Activated effector memory CD4-positive, alpha-beta T cell treated with anti-CD3 and anti-CD28 coated beads, Interleukin-2, amount 50 U/mL, for 16 hours (primary cell): ENCODE measurements around the gene NTMT2.
"Not testable (repeated sequence)": the region's sequence is repeated elsewhere in the genome, so short reads cannot be mapped to it uniquely, and the experiment has no call there.

ENCODE experiments used
- DNase-seq: peaks from one replicate; pipeline ENCODE4 v3.0.0-alpha.2; 2020

Gene NTMT2

DNA sequence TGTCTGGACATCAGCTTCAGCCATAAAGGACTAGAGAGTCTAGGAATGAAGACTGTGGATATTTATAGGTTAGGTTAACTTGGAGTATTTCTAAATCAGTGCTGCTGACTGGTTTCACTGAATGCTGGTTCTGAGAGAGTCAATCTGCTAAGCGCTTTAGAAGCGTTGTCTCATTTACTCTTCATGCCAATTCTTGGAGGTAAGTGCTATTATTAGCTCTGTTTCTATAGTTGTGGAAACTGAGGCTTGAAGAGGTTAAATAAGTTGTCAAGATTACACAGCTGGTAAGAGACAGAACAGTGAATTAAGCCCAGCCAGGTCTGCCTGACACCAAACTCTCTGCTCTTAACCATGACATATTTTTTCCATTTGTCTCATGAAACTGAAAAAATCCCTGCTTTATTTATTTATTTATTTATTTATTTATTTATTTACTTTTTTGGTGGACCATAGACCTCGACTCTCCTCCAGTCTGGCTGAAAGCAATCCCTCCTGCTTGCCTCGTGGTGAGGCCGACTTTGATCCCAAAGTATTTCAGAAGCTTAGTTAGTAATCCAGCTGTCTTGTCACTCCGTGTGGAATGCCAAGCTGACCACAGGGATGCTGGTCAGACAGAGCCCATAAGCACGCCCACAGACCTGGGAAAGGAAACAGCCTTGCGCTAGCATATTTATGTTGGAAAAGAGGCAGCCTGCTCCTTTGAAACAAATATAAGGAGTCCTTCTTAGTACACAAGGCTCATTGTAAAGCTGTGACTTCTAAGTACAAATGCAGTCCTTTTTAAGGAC is 16.9 kb downstream of the NTMT2 start:
- no peak for DNase-seq

DNA sequence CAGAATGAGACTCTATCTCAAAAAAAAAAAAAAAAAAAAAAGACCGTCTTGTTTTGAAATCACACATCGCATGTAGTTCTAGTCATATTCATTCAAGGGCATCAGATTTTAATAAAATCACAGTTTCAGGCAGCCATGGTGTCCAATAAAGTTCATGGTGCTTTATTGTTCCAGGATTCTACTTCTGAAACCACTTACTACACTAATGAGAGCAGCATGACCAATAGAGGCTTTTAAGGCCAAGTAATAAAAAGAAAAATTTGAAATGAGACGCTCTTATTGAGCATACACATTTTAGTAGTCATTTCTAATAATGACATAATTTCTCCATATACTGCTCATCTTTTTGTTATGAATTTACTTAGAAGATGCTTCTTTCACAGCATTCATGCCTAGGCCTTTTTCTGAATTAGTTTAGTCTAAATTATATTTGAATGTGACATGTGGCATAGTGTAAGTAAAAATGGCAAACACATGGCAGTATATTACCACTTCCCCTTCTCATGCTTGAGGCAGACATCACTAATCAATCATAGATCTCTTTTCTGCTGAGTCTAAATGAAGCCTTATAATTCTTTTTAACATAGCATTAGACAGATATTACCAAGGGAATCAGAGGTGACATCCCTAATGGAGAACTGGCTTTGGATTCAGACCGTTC is 18.5 kb downstream of the NTMT2 start:
- no peak for DNase-seq

DNA sequence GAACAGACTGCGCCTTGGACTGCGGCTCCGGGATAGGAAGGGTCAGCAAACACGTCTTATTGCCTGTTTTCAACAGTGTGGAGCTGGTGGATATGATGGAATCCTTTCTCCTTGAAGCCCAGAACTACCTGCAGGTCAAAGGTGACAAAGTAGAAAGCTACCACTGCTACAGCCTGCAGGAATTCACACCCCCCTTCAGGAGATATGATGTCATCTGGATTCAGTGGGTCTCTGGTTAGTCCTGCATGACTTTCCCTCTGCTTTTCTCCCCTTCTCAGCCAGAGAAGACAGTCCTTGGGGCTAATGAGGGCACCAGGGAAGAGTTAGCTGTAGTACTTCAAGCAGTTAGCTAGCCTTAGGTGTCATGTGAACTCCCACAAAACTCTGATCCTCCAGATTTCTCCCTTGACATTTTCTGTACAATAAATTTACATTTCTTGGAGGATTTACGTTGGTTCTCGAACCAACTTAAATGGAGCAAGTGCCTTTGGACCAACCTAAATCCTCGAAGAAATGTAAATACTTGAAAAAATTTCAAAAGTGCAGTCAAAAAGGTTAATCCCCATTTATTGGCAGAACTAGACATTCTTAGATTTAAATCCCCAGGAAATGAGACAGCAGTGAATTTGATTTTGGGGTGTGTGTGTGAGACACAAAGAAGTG is 20.9 kb downstream of the NTMT2 start:
- no peak for DNase-seq

DNA sequence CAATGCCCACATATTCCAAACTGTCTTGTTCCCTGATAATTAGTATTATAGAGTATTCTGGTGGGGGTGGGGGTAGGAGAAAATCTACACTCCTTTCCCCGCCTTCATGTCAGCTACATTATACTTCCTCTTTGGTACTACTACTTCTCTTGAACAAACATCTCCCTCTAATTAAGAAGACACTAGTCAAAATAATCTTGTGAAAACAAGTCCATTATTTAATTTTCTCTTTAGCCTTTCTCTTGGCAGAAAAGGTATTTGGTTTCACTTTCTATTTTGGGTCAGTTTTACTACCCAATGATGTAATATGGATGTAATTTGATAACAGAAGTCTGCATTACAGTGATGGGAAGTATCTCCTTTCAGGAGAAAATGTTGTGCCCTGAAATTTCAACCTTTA is 22.5 kb downstream of the NTMT2 start:
- no peak for DNase-seq

DNA sequence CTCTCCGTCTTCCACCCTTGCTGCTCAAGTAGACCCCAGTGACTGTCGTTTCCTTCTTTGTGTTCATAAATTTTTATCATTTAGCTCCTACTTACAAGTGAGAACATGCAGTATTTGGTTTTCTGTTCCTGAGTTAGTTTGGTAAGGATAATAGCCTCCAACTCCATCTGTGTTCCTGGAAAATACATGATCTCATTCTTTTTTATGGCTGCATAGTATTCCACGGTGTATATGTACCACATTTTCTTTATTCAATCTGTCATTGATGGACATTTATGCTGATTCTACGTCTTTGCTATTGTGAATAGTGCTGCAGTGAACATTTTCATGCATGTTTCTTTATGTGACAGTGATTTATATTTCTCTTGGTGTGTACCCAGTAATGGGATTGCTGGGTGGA is 24.8 kb downstream of the NTMT2 start:
- DNase-seq, result not testable (repeated sequence)

DNA sequence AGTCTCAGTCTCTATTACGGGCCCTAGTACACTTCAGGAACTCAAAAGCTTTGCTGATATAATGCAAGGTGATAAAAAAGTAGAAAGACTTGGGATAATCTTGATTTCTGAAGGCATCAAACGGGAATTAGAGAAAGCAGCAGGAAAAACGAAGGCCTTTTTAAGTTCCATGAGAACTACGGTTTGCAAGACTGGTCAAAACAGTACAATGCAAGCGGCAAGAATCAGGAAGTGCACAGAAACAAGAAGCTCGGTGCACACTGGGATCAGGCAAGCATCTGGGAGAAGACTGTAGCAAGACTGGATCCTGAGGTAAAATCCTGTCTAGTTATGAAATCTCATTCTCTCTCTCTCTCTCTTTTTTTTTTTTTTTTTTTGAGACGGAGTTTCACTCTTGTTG is 28.6 kb downstream of the NTMT2 start:
- no peak for DNase-seq

DNA sequence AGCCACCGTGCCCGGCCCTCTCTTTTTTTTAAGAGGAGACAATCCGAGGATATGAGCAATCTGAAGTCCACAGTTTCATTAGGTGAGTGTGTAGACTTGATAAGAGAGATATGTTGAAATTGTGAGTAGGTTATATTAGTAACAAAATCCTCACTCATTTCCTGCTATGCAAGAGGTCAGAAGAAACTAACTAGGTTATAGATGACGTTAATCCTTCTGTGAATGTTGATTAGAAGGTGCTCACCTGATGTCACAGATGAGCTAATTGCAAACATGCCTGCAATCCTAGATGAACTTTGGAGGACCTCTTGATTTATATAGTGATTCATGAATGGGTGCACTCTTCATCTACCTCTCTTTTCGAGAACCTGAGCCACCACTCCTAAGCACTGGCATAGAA is 29.3 kb downstream of the NTMT2 start:
- no peak for DNase-seq

DNA sequence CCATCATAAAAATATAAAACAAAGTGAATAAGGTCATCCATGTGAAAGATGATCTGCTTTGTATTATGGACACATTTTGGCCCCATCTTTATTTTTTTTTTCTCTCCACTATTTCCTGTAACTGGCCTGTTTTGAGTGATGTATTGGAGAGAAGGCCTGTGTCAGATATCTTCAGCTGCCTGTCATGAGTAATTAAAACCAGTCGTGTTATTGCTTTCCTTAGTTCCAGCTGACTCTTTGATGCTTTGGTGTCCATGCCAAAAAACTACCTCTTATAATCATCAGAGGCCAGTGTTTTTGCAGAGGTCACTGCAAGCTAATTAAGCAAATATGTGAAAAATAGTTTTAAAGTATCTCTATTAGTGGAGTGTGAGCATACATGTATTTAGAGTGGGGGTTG is 29.7 kb downstream of the NTMT2 start:
- DNase-seq, result no peak

DNA sequence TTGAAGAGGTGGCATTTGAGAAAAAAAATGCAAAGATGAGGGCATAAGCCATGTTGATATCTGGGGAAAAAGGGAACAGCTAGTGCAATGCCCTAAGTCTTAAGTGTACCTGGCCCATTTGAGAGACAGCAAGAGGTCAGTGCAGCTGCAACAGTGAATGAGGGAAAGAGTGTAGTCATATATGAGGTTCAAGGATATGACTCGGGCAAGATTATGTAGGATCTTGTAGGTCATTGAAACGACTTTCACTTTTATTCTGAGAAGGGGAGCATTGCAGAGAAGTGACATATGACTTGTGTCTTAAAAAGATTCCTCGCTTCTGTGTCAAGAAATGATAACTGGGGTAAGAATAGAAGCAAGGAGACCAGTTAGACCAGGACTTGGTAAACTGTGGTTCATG is 31.0 kb downstream of the NTMT2 start:
- no peak for DNase-seq

DNA sequence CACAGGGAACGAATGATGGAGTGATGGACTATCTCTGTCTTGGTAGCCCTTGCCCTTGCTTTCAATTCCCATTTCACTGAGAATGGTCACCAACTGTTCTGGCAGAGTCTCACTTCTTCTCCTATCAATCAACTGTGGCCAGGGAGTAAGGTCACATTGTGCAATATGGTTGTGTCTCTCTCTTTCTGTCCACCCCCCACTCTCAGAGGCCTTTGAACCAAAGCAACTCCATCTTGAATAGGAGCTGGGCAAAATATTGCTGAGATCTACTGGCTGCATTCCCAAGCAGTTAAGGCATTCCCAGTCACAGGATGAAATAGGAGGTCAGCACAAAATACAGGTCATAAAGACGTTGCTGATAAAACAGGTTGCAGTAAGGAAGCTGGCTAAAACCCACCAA is 36.7 kb downstream of the NTMT2 start:
- no peak for DNase-seq

DNA sequence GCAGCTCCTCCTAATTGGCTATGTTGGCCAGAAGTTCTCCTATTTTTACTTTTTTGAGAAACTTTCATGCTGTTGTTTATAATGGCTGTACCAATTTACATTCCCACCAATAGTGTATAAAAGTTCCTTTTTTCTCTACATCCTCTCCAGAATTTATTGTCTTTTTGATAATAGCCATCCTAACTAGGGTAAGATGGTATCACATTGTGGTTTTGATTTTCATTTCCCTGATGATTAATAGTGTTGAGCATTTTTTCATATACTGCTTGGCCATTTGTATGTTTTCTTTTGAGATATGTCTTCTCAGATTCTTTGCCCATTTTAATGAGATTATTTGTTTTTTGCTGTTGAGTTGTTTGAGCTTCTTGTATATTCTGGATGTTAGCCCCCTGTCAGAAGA is 46.8 kb downstream of the NTMT2 start:
- DNase-seq, result no peak

DNA sequence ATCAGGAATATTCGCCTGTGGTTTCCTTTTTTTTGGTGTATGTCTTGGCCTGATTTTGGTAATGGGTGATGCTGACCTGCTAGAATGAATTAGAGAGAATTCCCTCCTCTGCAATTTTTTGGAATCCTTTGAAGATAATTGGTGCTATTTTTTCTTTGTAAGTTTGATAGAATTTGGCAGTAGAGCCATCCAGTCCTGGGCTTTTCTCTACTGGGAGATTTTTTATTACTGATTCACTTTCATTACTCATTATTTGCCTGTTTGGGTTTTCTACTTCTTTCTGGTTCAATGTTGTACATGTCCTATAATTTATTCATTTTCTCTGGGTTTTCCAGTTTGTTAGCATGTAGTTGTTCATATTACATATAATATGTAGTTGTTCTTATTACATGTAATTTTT is 48.7 kb downstream of the NTMT2 start:
- DNase-seq, result no peak

DNA sequence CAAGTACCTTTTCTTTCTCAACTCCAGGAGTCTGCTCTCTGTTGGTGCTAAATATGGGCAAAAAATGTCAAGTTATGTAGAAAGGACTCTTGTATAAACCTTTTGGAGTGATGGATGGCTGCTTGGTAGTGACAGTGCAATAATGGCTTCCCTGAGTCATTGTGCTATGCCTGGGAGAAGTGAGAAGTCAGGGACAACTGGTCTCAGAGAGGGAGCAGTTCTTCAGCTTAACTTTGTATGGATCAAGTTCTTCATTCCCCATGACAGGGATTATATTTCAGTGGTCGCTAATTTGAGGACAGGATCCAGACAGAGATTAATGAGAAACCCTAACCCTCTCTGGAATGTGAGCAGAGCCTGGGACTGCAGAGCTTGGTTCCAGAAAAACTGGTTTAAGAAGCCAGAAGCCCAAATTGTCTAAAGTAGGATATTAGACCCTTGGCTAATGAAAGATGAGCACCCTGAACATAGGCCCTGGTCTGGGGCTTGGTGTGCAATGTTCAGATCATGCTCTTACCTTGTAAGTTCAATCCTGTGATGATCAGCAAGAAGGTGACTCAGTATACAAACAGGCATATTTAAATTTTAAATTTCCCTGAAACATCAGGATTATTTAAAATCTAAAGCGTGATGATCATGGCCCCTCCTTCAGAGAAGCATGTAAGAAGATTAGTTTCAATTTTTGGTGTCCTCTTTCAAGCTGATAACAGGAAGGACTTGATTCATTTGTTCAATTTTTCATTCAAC is 50.9 kb downstream of the NTMT2 start:
- no peak for DNase-seq

DNA sequence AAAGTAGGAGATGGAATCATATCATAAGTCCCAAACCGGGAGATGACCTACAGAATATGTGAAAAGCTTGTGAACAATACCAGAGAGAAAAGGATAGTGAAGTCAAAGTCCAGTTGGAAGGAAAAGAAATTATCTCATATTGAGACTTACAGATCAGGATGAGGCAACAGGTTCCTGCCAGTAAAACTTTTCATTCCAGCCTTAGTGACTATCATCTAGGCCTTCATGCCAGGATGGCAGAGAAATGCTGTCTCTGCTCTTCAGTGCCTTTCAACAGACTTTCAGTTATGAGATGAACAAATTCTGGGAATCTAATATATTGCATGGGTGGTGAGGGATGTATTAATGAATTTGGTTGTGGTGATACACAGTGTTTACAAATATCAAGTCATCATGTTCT is 52.3 kb downstream of the NTMT2 start:
- DNase-seq, result no peak

DNA sequence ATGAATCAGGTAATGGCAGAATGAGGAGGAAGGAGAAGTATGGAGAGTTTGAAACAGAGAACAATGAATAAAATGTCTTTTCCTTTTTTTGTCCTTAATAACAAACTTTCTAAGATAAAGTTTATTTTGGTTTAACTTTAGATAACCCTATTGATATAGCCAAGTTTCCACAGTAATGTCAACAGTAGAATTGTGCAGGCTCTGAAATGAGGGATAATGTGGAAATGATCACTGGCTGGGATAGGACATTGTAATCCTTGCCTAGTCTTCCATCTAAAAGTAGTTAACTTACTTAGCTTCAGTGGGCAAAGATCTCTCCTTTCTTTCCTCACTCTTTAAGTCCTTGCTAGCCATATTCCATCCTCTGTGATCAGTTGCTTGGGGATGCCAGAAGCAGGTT is 52.8 kb downstream of the NTMT2 start:
- DNase-seq, result no peak

DNA sequence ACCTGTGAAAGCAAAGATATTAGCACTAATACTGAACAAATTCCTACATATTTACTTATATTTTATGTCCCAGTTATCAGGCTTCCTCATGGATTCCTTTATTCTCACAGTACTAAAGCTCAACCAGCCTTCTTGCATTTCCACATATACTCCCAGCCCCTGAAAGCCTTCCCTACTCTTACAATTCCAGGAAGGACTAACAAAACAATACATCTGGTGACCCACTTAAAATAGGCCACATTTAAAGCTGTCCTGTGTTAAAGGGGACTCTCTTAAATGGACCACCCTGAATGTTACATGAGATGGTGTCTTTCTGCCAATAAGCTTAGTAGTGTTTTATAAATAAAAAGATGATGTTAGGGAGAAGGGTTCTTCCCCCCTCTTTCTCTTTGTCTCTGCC is 54.4 kb downstream of the NTMT2 start:
- DNase-seq, result no peak

DNA sequence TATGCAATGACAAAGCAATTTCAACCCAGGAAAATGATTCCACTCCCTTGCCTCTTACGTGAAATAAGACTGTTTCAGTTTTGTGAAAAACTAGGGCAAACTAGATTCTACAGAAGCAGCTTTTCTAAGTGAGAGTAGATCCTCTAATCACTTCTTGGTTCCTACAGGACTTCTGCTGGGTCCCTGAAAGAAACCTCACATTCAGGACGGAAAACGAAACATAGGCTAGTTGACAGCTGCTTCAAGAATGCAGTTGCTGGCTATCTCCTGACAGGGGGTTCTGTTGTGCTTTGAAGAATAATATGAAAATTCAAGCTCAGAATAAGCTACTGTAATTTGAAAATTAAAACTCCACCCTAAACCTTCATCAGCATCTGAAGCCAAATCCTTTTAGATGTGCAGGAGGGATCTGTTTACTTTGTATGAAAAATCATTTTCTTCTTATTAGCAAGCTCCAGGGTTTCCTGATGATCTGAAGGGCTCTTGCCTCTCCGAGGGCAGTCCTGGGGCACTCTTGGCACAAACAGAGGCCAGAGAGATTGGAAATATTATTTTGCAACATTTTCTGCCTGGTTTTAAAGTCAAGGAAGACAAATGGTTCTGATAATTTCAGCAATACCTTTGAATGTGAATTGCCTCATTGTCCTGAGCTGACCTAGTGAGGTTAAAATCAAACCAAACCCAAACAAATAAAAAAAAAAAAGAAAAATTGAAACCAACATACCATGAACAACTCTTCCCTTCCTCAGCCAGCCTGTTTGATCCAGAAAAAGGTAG is 55.0 kb downstream of the NTMT2 start:
- no peak for DNase-seq

DNA sequence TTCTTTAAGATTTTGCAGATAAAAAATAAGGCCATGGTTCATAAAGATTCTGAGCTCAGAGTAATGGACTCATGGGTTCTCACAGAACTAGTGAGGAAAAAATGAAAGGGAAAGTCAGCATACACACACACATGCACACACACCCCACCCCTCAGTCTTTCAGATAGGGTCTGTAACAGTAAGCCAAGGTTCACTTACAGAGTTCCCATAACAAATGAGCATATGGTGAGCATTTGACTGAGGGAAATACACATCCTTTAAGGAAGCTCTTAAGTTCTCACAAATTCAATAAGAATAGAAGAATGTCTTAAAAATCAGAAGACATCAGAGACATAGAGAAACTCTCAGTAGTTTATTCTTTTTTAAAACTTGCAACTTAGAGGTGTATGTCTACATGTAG is 57.9 kb downstream of the NTMT2 start:
- no peak for DNase-seq

DNA sequence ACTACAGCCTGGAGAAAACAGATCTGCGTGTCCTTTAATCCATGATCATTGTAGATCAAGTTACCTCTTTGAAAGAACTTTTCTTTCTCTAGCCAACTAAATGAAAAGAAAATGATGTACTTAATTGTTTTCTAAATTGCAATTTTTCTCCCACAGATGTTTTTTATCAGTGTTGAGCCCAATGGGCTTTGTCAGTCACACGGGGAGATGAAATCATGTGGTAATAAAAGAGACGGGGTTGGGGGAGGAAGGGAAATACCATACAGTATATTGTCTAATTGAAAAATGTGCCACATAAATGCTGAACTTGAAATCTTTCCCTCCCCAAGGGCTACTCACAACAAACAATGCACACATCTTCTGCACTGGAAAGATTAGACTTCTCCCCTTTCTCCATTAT is 58.4 kb downstream of the NTMT2 start:
- no peak for DNase-seq

DNA sequence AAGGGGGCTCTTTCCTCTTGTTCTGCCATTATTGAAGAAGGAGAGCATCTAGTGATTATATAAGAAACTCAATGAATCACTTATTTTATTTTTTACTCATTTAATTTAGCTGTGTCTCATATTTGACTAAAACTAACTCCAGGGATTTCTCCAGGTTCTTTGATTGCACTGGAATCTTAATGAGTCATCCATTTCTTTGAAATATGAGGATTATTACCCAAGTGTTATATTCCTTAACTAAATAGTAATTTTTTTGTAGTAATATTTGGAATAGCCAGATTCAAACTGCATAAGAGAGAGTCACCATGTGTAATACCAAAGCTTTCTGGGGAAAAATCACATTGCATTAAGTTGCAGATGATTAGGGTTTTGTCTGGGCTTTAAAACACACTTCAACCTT is 59.5 kb downstream of the NTMT2 start:
- DNase-seq, result no peak

DNA sequence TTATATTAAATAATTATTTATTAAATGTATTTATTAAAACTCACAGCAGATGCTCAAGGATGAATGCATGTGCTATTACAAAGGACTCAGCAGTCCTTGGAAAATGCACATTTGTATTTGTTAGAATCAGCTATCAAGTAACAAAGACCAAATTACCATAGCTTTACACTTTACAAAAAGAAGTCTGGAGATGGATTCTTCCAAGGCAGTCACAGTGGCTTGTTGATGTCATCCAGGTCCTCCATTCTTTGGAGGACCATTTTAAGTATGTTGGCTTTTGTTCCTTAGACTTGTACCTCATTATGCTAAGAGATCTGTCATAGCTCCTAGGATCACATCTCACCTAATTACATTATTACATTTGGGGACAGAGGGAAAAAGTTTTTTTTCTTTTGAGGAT is 63.4 kb downstream of the NTMT2 start:
- DNase-seq, result no peak

DNA sequence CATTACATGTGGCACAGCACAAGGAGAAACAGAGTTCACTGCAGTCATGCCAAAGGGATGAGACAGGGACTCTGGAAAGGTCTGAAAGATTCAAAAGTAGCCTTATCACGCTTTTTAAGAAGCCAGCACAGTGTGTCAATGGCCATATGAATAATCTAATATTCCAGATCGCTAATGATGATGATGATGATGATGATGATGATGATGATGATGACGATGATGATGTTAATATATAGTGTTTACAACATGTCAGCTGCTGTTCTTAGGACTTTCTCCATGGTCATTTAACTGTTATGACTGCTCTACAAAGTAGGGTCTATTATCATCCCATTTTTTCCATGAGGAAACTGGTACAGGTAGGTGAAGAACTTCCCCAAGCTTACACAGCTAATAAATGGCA is 64.4 kb downstream of the NTMT2 start:
- no peak for DNase-seq

DNA sequence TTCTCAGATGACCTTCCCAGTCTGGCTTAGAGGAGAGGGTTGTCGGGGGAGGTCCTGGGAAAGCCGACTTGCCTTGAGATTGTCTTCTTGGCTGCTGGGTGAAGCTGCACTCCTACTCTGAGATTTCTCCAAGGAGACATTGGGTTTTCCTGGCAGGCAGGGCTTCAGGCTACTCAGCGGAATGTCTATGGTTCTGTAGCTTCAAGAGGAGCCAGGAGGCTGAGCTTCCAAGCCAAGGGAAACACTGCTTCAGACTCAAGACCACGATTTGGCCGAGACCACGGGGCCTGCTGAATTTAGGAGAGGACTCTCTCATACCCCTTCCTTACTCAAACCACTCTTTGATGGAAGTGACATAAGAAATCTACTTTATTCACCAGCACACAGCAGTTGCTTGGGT is 67.8 kb downstream of the NTMT2 start:
- no peak for DNase-seq
